MM.1S (cell line): ENCODE results near the gene SLC25A26.

Source experiments
- DNase-seq: peaks from one replicate; pipeline ENCODE4 v3.0.0-alpha.2; 2015
- H2AFZ ChIP-seq: fragments of 300-600 bp; sonication (generic); 2 replicates; pipeline ENCODE4 v1.6.0; 2016; ENCODE audit warnings: antibody characterized with exemption, low read length
- H3F3A ChIP-seq: fragments of 300-600 bp; sonication (generic); 2 replicates; pipeline ENCODE4 v1.6.1; 2016; ENCODE audit warnings: mild to moderate bottlenecking, antibody characterized with exemption, low read length, moderate library complexity, mixed read lengths; ENCODE audit not compliant: insufficient read depth
- H3K27ac ChIP-seq: fragments of 300-600 bp; sonication (generic); 2 replicates; pipeline ENCODE4 v1.5.1; 2016; ENCODE audit warnings: mild to moderate bottlenecking, low read length
- H3K27me3 ChIP-seq: fragments of 300-600 bp; sonication (generic); replicated peaks from 2 replicates; pipeline ENCODE4 v1.6.0; 2016; ENCODE audit warnings: low read length; ENCODE audit not compliant: insufficient read depth
- H3K36me3 ChIP-seq: fragments of 300-600 bp; sonication (generic); replicated peaks from 2 replicates; pipeline ENCODE4 v1.6.1; 2016; ENCODE audit warnings: mild to moderate bottlenecking, low read length, mixed read lengths; ENCODE audit not compliant: insufficient read depth
- H3K4me1 ChIP-seq: fragments of 300-600 bp; sonication (generic); 2 replicates; pipeline ENCODE4 v1.6.1; 2016; ENCODE audit warnings: low read length, mixed read lengths
- H3K4me2 ChIP-seq: fragments of 300-600 bp; sonication (generic); 2 replicates; pipeline ENCODE4 v1.6.0; 2016; ENCODE audit warnings: low read depth, low read length
- H3K4me3 ChIP-seq: fragments of 300-600 bp; sonication (generic); 2 replicates; pipeline ENCODE4 v1.5.1; 2016; ENCODE audit warnings: low read length, mixed read lengths
- H3K79me2 ChIP-seq: fragments of 300-600 bp; sonication (generic); 2 replicates; pipeline ENCODE4 v1.6.1; 2016; ENCODE audit warnings: mixed run types, low read length, mixed read lengths
- H3K9ac ChIP-seq: fragments of 300-600 bp; sonication (generic); 2 replicates; pipeline ENCODE4 v1.6.1; 2016; ENCODE audit warnings: low read length, mixed read lengths
- H3K9me2 ChIP-seq: fragments of 300-600 bp; sonication (generic); replicated peaks from 2 replicates; pipeline ENCODE4 v1.6.1; 2016; ENCODE audit warnings: mild to moderate bottlenecking, low read length, mixed read lengths; ENCODE audit not compliant: insufficient read depth
- H3K9me3 ChIP-seq: fragments of 300-600 bp; sonication (generic); replicated peaks from 2 replicates; pipeline ENCODE4 v1.6.1; 2016; ENCODE audit warnings: mild to moderate bottlenecking, low read length, mixed read lengths; ENCODE audit not compliant: insufficient read depth
- H4K20me1 ChIP-seq: fragments of 300-600 bp; sonication (generic); 2 replicates; pipeline ENCODE4 v1.6.1; 2016; ENCODE audit warnings: mild to moderate bottlenecking, low read length, moderate library complexity, mixed read lengths; ENCODE audit not compliant: insufficient read depth
- CTCF ChIP-seq: fragments of 300-600 bp; sonication (generic); IDR thresholded peaks from 2 replicates; pipeline ENCODE4 v1.5.1; 2016; ENCODE audit warnings: antibody characterized with exemption, low read length, mixed read lengths
- EZH2 ChIP-seq: fragments of 300-600 bp; sonication (generic); optimal IDR thresholded peaks from 2 replicates; pipeline ENCODE3; 2017; ENCODE audit warnings: low read depth, mild to moderate bottlenecking, antibody characterized with exemption, low read length, mixed read lengths
- EZH2phosphoT487 ChIP-seq: fragments of 300-600 bp; sonication (generic); IDR thresholded peaks from 2 replicates; pipeline ENCODE4 v1.6.1; 2018; ENCODE audit warnings: antibody characterized with exemption, low read length

Gene SLC25A26

GRCh38 chr3:66342717-66343356, 122.0 kb downstream of the SLC25A26 start:
- Histone ChIP-seq H3K4me3 (no peak overlapping the region), H3K4me2 (no peak overlapping the region), H3K36me3 (no peaks in the 10 kb centered on the region), H3K9me3 (no peaks in the 10 kb centered on the region), H3K27ac (no peak overlapping the region), H3K4me1 (no peaks in the 10 kb centered on the region), H3K27me3 (no peaks in the 10 kb centered on the region), H3F3A (no peaks in the 10 kb centered on the region), H2AFZ (no peak overlapping the region), H3K9me2 (no peaks in the 10 kb centered on the region), H4K20me1 (no peaks in the 10 kb centered on the region), H3K79me2 (no peaks in the 10 kb centered on the region), H3K9ac (no peak overlapping the region)
- no peak for DNase-seq
- TF ChIP-seq EZH2 (no peak), EZH2phosphoT487 (no peak), CTCF (no peak)

GRCh38 chr3:66344391-66344811, 123.6 kb downstream of the SLC25A26 start:
- Histone ChIP-seq H3K27me3 (no peaks in the 10 kb centered on the region), H3K27ac (no peak overlapping the region), H3K9me2 (no peaks in the 10 kb centered on the region), H3K9ac (no peak overlapping the region), H2AFZ (no peak overlapping the region), H3K36me3 (no peaks in the 10 kb centered on the region), H3K4me2 (no peak overlapping the region), H3K9me3 (no peaks in the 10 kb centered on the region), H3K79me2 (no peaks in the 10 kb centered on the region), H3K4me3 (no peak overlapping the region), H4K20me1 (no peaks in the 10 kb centered on the region), H3F3A (no peaks in the 10 kb centered on the region), H3K4me1 (no peaks in the 10 kb centered on the region)
- DNase-seq, result no peak
- TF ChIP-seq CTCF, result no peak
- no peak for TF ChIP-seq EZH2phosphoT487
- TF ChIP-seq EZH2, result no peak

GRCh38 chr3:66344848-66345578, 124.2 kb downstream of the SLC25A26 start:
- no peak overlapping the region for H3K4me2 ChIP-seq
- no peaks in the 10 kb centered on the region for H4K20me1 ChIP-seq
- H2AFZ ChIP-seq, result no peak overlapping the region
- no peaks in the 10 kb centered on the region for H3K9me3 ChIP-seq
- no peaks in the 10 kb centered on the region for H3K9me2 ChIP-seq
- no peaks in the 10 kb centered on the region for H3K27me3 ChIP-seq
- no peaks in the 10 kb centered on the region for H3K4me1 ChIP-seq
- no peak for DNase-seq
- no peaks in the 10 kb centered on the region for H3K79me2 ChIP-seq
- H3K4me3 ChIP-seq, result no peak overlapping the region
- no peak overlapping the region for H3K27ac ChIP-seq
- TF ChIP-seq EZH2phosphoT487 (no peak), EZH2 (no peak)
- no peaks in the 10 kb centered on the region for H3F3A ChIP-seq
- no peaks in the 10 kb centered on the region for H3K36me3 ChIP-seq
- H3K9ac ChIP-seq, result no peak overlapping the region

- no peak for TF ChIP-seq EZH2phosphoT487
- no peak for TF ChIP-seq EZH2
- no peak for TF ChIP-seq CTCF
- Histone ChIP-seq H3K36me3 (no peaks in the 10 kb centered on the region), H3K9me2 (no peaks in the 10 kb centered on the region), H3K4me1 (no peaks in the 10 kb centered on the region), H4K20me1 (no peaks in the 10 kb centered on the region), H2AFZ (no peak overlapping the region), H3K27me3 (no peaks in the 10 kb centered on the region), H3K79me2 (no peaks in the 10 kb centered on the region), H3K9ac (no peak overlapping the region), H3F3A (no peaks in the 10 kb centered on the region), H3K4me3 (no peak overlapping the region), H3K4me2 (no peak overlapping the region), H3K27ac (no peak overlapping the region), H3K9me3 (no peaks in the 10 kb centered on the region)
- no peak for DNase-seq
Observed at GRCh38 chr3:66348704-66349103, 127.9 kb downstream of the SLC25A26 start.
